GM19238 (cell line): ENCODE measurements around the gene IL22.
"Not testable (repeated sequence)": the region's sequence is repeated elsewhere in the genome, so short reads cannot be mapped to it uniquely, and the experiment has no call there.

Source experiments
- DNase-seq: peaks from one replicate; pipeline ENCODE4 v3.0.0; 2011; ENCODE audit warnings: low spot score; ENCODE audit not compliant: insufficient read length

Gene IL22

GRCh38 chr12:68229956-68230355 is 23.4 kb downstream of the IL22 start:
- no peak for DNase-seq

DNA sequence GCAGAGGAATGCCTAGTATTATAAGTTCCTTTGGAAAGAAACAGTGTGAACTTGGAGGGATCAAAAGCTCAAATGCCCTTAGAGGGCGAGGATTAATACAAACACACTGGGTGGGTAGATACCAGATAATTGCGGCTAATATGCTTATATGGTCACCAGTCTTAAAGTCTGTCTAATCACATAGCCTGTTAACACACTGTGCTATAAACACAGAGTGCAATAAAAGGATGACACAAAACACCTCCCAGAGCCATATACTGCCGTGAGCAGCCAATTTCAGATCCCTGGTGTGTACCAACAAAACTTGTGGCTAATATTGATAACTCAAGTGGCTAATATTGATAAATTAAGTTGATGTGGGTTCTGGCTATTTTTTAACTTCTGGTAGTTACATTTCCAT is 26.0 kb downstream of the IL22 start:
- no peak for DNase-seq

DNA sequence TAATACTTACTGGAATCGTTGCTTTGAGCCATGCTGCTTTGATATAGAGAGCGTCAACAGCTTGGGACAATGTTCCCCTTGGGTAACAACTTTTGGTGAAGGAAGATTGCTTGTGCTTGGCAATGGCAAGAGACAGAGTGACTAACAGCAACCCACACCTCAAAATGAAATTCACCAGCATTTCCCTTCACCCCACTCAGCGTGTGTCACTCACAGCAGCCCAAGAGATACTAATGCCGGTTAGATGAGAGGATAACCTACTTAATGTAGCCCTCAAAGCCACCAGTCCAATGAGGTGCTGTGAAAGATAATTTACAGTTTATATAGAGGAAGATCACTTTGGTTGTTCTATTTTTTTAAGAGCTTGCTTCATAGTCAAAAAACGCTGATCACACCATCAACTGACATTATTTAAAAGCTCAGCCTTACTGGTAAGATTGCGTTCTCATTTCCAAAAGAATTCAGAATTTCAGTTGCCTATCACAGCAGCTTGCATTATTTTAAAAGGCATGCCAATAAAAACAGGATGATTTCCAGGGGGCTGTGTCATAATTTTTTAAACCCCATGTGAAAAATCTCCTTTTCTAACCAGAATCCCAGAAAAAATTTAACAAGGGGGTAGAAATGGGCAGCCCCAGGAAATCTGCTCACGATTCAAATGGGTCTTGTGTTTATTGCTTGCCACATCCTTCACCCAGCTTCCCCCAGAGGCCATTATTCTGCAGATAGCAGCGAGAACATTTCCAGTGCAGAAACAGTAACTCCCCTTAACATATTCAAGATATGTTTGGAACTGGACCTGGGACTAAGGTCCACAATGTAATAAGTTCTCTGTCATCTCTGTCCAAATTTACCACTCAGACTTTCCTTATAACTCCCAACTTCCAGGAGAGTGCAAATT is 27.6 kb downstream of the IL22 start, which contains the start of gene IL26:
IL26 (minus strand) TSS at position 235 of the 901 bp plus-strand sequence; CDS start at position 181, 54 bp downstream.
- DNase-seq = no peak

- no peak for DNase-seq
Measured at GRCh38 chr12:68224613-68225285, 28.7 kb downstream of the IL22 start.

DNA sequence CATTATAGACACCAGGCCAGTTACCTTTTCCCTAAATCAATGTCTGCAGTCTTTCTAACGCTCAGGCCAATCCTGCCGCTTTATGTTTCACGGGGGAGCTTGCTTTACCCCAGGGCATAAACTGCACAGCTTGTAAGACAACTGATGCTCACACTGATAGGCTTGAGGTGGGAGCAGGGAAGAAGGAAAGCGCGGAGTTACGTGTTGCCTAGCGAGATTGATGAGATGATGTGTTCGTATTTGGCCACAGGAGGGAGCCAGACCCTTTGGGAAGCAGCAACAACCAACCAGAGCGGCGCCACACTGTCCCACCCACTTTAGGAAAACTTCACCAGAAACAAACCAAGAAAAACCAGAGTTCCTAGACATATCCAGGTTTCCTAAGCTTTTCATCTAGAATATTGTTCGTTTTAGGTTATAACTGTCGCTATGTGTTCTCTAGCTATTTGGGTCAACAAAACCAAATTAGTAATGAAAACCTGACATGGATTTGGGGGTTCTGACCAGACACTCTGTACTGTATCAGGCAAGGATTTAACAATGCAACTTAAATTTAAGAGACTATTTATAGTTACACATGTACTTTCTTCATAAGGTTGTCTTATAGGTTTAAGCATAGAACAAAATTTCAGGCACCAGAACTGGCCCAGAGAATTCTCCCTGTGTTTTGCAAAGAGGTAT is 30.2 kb downstream of the IL22 start:
- DNase-seq = peak; percentile 39

DNA sequence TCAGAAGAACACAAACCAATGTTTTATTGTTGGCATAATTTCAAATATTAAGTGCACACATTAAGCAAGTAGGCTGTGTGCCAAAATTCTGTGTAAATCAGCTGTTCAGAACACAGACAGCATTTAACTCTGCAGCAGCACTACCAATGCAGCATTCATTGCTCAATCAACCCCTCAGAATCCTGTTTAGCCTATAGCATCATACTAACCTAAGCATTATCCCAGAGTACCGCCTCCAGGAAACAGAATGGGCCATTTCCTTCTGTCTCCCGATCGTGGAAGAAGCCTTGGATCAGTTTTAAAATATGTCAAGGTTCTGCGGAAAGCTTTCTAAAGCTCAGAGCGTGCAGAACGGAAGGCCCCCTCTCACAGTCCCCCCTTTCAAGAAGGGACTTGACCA is 31.1 kb downstream of the IL22 start:
- no peak for DNase-seq

DNA sequence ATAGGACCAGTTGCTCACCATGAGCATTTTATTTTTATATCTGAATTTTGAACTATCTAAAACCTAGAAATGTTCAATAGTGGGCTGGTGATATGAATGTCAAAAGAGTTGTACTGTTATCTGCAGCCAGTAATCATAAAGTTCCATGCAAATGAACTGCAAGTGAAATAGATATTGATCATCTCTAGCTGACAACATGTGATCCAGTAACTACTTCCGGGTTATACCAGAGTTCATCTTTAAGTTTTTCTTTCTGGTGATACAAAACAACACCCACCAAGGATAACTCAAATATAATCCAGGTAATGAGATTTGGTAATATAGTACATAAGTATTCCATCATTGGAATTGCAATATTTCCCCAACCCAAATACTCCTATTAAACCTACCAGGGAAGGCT is 31.9 kb downstream of the IL22 start:
- DNase-seq = no peak

DNA sequence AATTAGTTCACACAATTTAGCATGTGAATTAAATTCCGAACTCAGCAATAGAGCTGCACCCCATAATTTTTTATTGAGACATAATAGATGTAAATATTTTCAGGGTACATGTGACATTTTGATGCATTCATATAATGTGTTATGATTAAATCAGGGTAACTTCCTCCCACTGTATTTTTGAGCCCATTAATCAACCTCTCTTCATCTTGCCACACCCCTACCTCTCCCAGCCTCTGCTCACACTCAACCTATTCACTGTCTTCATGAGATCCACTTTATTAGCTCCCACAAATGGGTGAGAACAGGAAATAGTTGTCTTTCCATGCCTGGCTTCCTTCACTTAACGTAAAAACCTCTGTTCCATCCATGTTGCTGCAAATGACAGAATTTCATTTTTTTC is 42.5 kb downstream of the IL22 start:
- DNase-seq = no peak

GRCh38 chr12:68209048-68209728 is 44.2 kb downstream of the IL22 start:
- not testable (repeated sequence) for DNase-seq

- no peak for DNase-seq
Measured at GRCh38 chr12:68207276-68207675, 46.1 kb downstream of the IL22 start.

GRCh38 chr12:68206446-68206845 is 47.0 kb downstream of the IL22 start:
- DNase-seq = no peak

- no peak for DNase-seq
Measured at GRCh38 chr12:68203460-68203875, 49.9 kb downstream of the IL22 start.

DNA sequence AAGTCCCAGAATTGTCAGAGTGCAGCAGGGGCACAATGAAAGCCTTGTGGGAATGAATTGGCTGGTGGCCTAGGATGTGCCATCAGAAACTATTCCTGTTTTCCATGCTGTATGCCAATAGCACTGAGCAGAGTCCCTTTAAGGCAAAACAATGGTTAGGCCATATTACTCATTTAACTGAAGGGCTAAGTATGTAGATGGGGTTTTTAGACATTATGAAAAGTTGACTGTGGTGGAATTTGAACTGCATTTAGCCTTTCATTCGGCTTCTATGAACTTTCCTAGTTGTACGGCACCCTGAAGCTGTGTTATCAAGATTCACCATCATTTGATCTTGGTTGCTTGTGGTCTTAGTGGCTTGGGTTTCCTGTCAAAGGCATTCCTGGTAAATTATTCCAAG is 52.5 kb downstream of the IL22 start:
- no peak for DNase-seq

GRCh38 chr12:68199127-68199526 is 54.3 kb downstream of the IL22 start:
- DNase-seq = no peak

- no peak for DNase-seq
Measured at GRCh38 chr12:68198507-68199086, 54.8 kb downstream of the IL22 start.
